Colonic mucosa (tissue), 4 donors: ENCODE results near the gene SLC38A5. TPM values are rescaled to one million over a fixed set of nuclear protein-coding genes. Genes with fewer than 3 reads are reported as not detected.
A peak's percentile ranks its signal among the peaks of the same experiment; 100 is the strongest.

Experiments used
- DNase-seq: peaks from one replicate; pipeline ENCODE4 v3.0.0-alpha.2; 2020
- H3K27ac ChIP-seq: fragments of 200-600 bp; one replicate; pipeline ENCODE4 v1.8.0; 2021
- H3K27me3 ChIP-seq: fragments of 200-600 bp; one replicate; pipeline ENCODE4 v1.8.0; 2021
- H3K36me3 ChIP-seq: fragments of 200-600 bp; one replicate; pipeline ENCODE4 v1.8.0; 2021
- H3K4me1 ChIP-seq: fragments of 200-600 bp; one replicate; pipeline ENCODE4 v1.8.0; 2021; ENCODE audit warnings: mild to moderate bottlenecking
- H3K4me3 ChIP-seq: fragments of 200-600 bp; one replicate; pipeline ENCODE4 v1.8.0; 2021
- H3K9ac ChIP-seq, 2 donors: one replicate each; pipeline ENCODE4 v1.7.0; 2013; ENCODE audit warnings: control low read depth in 2 of 2, low read depth in 2 of 2, low read length in 2 of 2
- H3K9me3 ChIP-seq: fragments of 200-600 bp; one replicate; pipeline ENCODE4 v1.8.0; 2021
- intact Hi-C: fragments of 100-400 bp; cut with DNase I; formaldehyde crosslinking; loops from one replicate; pipeline ENCODE4 v1.14.1; 2022
- total RNA-seq, 2 donors: library from RNA; stranded (reverse); fragmentation: NEBNext Ultra II Directional in 1 of 2; extraction: Animal tissue kit (Norgen Biotek cat#: 25700) in 1 of 2; gene quantifications; one replicate each; pipeline ENCODE4 v1.2.1, GENCODE V29; 2021
- TF ChIP-seq, protein P1 (sequence below): fragments of 200-600 bp; IDR thresholded peaks from one replicate; pipeline ENCODE4 v1.8.0; 2022; ENCODE audit warnings: antibody characterized with exemption, mild to moderate bottlenecking
- donor health status: healthy.
- donor health status: DM: no; HTN: no; CAD: no.
- donor health status: DM: no; HTN: no; CAD: no.

Gene SLC38A5
- total RNA-seq, 2 donors from 2014 or later: 18.8 to 89.3 TPM

DNA sequence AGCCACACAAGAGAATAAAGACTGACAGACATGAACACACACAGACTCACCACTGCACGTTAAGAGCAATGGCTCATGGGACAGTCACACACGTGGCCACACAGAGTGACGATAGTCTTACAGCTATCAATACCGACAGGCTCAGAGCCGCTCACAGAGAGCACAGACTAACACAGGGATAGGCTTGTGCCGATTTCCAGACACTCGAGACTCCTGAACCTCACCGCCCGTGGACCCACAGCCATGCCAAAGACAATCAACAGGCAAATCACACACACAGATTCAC is 716 bp upstream of the SLC38A5 start:
- H3K4me3 ChIP-seq: no peak overlapping the region
- no peak overlapping the region for H3K27ac ChIP-seq
- no peaks in the 10 kb centered on the region for H3K9me3 ChIP-seq
- no peaks in the 10 kb centered on the region for H3K36me3 ChIP-seq
- no peaks in the 10 kb centered on the region for H3K4me1 ChIP-seq
- TF ChIP-seq, protein P1, sequence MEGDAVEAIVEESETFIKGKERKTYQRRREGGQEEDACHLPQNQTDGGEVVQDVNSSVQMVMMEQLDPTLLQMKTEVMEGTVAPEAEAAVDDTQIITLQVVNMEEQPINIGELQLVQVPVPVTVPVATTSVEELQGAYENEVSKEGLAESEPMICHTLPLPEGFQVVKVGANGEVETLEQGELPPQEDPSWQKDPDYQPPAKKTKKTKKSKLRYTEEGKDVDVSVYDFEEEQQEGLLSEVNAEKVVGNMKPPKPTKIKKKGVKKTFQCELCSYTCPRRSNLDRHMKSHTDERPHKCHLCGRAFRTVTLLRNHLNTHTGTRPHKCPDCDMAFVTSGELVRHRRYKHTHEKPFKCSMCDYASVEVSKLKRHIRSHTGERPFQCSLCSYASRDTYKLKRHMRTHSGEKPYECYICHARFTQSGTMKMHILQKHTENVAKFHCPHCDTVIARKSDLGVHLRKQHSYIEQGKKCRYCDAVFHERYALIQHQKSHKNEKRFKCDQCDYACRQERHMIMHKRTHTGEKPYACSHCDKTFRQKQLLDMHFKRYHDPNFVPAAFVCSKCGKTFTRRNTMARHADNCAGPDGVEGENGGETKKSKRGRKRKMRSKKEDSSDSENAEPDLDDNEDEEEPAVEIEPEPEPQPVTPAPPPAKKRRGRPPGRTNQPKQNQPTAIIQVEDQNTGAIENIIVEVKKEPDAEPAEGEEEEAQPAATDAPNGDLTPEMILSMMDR: no peak
- intact Hi-C loops: no loop called here
- no peaks in the 10 kb centered on the region for H3K27me3 ChIP-seq
- H3K9ac ChIP-seq: no peak overlapping the region
- DNase-seq: no peak

DNA sequence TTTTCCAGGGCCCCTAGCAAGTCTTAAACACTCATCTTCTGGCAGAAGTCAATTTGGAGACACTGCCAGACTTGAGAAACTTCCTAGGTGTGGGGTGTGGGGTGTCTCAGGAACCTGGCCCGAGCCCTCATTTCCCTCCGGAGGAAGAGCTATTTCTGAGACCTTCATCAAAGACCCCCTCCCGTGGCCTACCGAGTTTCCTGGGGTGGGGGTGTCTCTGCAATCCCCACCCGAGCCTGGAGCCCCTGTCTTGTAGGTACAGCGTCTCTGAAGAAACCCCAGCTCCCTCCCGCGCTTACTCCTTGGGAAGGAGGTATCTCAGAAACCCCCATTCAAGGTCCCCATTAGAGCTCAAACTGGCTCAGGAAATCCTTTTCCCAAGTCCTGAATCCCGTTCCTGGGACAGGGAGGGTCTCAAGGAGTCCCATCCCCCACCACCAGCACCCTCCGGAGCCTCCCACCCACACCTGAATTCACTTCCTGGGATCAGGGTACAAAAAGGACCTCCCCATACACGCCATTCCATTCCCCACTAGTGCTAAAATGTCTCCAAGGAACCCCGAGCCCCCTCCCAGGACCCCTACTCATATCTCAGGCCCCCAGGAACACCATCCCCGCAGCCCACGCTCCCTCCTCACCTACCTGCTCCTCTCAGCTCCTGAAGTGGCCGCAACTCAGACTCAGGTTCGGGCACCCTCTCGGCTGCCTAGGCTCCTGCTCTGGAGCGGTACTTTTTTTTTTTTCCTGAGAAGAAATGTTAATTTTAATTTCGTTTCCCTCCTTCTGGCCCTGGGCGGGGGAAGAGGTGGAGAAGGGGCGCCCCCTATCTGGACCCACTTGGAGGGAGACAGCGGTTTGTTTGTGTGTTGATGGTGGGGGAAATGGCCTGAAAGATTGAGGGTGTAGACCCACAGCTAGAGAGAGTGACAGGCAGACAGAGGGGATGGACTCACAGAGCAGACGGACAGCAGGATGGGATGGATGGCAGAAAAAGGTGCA is 1.1 kb downstream of the SLC38A5 start:
- peak overlapping the region; percentile 56 to 66 for H3K9ac ChIP-seq
- intact Hi-C loops: no loop called here
- no peaks in the 10 kb centered on the region for H3K4me1 ChIP-seq
- no peaks in the 10 kb centered on the region for H3K9me3 ChIP-seq
- no peaks in the 10 kb centered on the region for H3K27me3 ChIP-seq
- no peaks in the 10 kb centered on the region for H3K36me3 ChIP-seq
- H3K4me3 ChIP-seq: peak overlapping the region; percentile 35
- TF ChIP-seq, protein P1: no peak
- H3K27ac ChIP-seq: no peak overlapping the region
- DNase-seq: peak; percentile 43

DNA sequence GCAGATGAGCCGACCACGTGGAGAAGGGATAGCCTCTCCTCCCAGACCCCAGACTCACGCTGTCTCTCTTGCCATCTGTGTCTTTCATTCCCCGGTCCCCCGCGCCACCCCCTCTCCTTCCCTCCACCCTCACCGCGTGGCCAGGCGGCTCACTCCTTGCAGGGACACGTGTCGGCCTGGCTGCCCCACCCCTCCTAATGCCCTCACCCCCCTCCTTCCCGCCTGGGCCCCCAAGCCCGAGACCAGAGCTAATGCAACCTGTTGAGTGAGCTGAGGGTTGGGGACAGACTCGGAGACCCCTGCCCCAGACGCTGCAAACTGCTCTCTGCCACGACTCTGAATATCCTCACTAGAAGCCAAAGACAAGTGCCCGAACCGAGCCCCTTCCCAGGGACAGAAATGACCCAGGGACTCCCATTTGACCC is 1.8 kb downstream of the SLC38A5 start:
- peak overlapping the region; percentile 56 to 66 for H3K9ac ChIP-seq
- intact Hi-C loops: no loop called here

DNA sequence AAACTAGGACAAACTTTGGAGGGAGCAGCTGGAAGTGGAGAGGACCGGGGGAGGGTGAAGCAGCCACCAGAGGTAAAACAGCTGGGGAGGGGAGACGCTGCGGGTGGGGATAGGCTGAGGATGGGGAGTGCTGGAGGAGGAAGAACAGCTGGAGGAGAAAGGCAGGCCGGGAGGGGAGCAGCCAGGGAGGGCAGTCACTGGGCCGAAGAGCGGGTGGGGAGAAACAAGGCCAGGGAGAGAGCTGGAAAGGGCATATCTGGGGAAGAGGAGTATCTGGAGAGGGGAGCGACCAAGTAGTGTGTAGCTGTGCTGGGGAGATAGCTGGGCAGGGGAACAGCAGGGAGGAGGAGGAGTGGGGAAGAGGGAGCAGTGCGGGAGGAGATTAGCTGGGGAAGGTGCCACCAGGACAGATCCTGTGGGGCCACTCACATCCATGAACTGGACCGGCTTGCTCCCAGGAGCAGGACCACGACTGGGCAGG is 2.7 kb downstream of the SLC38A5 start:
- no peak for DNase-seq
- TF ChIP-seq, protein P1: no peak
- intact Hi-C loops: no loop called here
- no peak overlapping the region for H3K27ac ChIP-seq
- no peaks in the 10 kb centered on the region for H3K4me1 ChIP-seq
- peak overlapping the region; percentile 30 to 66 for H3K9ac ChIP-seq
- no peaks in the 10 kb centered on the region for H3K36me3 ChIP-seq
- no peak overlapping the region for H3K4me3 ChIP-seq
- H3K27me3 ChIP-seq: no peaks in the 10 kb centered on the region
- H3K9me3 ChIP-seq: no peaks in the 10 kb centered on the region

More for the DNA sequence above, 1.8 kb downstream of the SLC38A5 start:
- Histone ChIP-seq H3K4me1 (no peaks in the 10 kb centered on the region), H3K4me3 (peak overlapping the region; percentile 35), H3K27ac (no peak overlapping the region), H3K27me3 (no peaks in the 10 kb centered on the region), H3K9me3 (no peaks in the 10 kb centered on the region), H3K36me3 (no peaks in the 10 kb centered on the region)
- peak; percentile 54 for DNase-seq
- TF ChIP-seq, protein P1: no peak

DNA sequence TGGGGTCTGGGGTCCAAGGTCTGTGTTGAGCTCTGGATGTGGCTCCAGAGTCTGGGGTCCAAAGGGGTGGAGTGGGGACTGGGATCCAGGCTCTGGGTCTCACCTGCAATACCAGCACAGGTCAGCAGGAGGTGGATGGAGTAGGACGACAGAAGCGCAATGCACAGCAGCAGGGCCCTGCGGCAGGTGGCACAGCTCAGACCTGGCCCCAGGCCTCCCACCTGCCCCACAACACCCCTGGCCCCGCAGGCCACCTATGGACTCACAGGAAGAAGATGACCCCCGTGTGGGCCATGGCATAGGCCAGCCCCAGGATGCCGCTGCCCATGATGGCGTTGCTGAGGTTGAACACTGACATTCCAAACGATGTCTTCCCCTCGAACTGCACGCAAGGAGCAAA is 3.4 kb downstream of the SLC38A5 start:
- intact Hi-C loops: no loop called here
- DNase-seq: no peak
- no peak overlapping the region for H3K27ac ChIP-seq
- no peaks in the 10 kb centered on the region for H3K9me3 ChIP-seq
- no peaks in the 10 kb centered on the region for H3K4me1 ChIP-seq
- TF ChIP-seq, protein P1: no peak
- no peak overlapping the region for H3K4me3 ChIP-seq
- H3K9ac ChIP-seq: no peak overlapping the region
- no peaks in the 10 kb centered on the region for H3K36me3 ChIP-seq
- no peaks in the 10 kb centered on the region for H3K27me3 ChIP-seq
